Adrenal gland (tissue), 12 donors: ENCODE results near the gene MYO5B. TPM values are rescaled to one million over a fixed set of nuclear protein-coding genes. Genes with fewer than 3 reads are reported as not detected.

Experiments used
- DNase-seq, 7 donors: peaks; one replicate each; pipeline ENCODE4 v3.0.0-alpha.2; 2019 to 2020
- H3K27ac ChIP-seq, 5 donors: fragments of 200-600 bp; sonication (generic) in 4 of 5; 1 replicate in 3 of 5; 2 replicates in 2 of 5; pipeline versions ENCODE4 v1.5.1 to v1.8.0; 2016 to 2020; ENCODE audit warnings: mild to moderate bottlenecking in 1 of 5
- H3K27me3 ChIP-seq: fragments of 200-600 bp; 2 replicates; pipeline ENCODE4 v1.8.0; 2021
- H3K36me3 ChIP-seq, 2 donors: fragments of 200-600 bp; replicated peaks in 1 of 2; 1 replicate in 1 of 2; 2 replicates in 1 of 2; pipeline versions ENCODE4 v1.5.1 to v1.8.0; 2018 to 2022
- H3K4me1 ChIP-seq, 2 donors: fragments of 200-600 bp; replicated peaks in 1 of 2; 1 replicate in 1 of 2; 2 replicates in 1 of 2; pipeline versions ENCODE4 v1.5.1 to v1.8.0; 2018 to 2021
- H3K4me3 ChIP-seq, 4 donors: fragments of 200-600 bp; sonication (generic) in 3 of 4; one replicate each; pipeline ENCODE4 v1.5.1; 2016 to 2018
- H3K9me3 ChIP-seq, 3 donors: fragments of 200-600 bp; sonication (generic) in 1 of 3; replicated peaks in 1 of 3; 1 replicate in 2 of 3; 2 replicates in 1 of 3; pipeline versions ENCODE4 v1.5.1 to v1.8.0; 2016 to 2021
- CTCF ChIP-seq, 6 experiments: fragments of 450-650 bp in 4 of 6; fragments of 200-600 bp in 2 of 6; sonication (generic) in 1 of 6; IDR thresholded peaks; 1 replicate in 5 of 6; 2 replicates in 1 of 6; pipeline versions ENCODE4 v1.5.1 to v1.8.0; 2016 to 2021; ENCODE audit warnings: antibody characterized with exemption in 6 of 6, mild to moderate bottlenecking in 2 of 6, moderate library complexity in 1 of 6
- POLR2A ChIP-seq, 2 donors: fragments of 450-650 bp; IDR thresholded peaks; one replicate each; pipeline ENCODE4 v1.6.1; 2017; ENCODE audit warnings: antibody characterized with exemption in 2 of 2, mild to moderate bottlenecking in 2 of 2, moderate library complexity in 1 of 2
- WGBS, 4 donors: extraction: QIAGEN DNeasy Blood & Tissue Kit in 2 of 4; methylation state at CpG; one replicate each; pipeline versions ENCODE4 v1.1.5 to v1.1.7; 2013 to 2017; 5-methylcytosine and 5-hydroxymethylcytosine counted together
- intact Hi-C, 2 donors: fragments of 100-400 bp; cut with DNase I; formaldehyde crosslinking; loops; one replicate each; pipeline versions ENCODE4 v1.14.1 to v1.15.0; 2022 to 2023
- polyA plus RNA-seq, 3 donors: library from polyadenylated mRNA; stranded (reverse); fragments of 200-250 nt in 2 of 3; fragments of 350-450 nt in 1 of 3; fragmentation: Illumina TruSeq in 1 of 3; extraction: RNeasy Lipid Tissue Mini Kit (QIAGEN cat#74804) in 1 of 3; gene quantifications; one replicate each; pipeline ENCODE4 v1.2.3, GENCODE V29; 2013 to 2014
- total RNA-seq, 9 donors: library from RNA; depleted of rRNA in 4 of 9; stranded (reverse); fragments of >200 nt in 4 of 9; fragments of 120-200 nt in 1 of 9; fragmentation: NEBNext Ultra II Directional in 1 of 9; extraction: Animal tissue kit (Norgen Biotek cat#: 25700) in 1 of 9; gene quantifications; one replicate each; pipeline versions ENCODE4 v1.1.0 to v1.2.4, GENCODE V29; 2013 to 2023
- donor health status: healthy with polysubstance abuse.
- donor health status: Bipolar disorder and iron deficiency.
- donor health status: DM: yes; HTN: yes; CAD: no.
- donor health status: DM: no; HTN: no; CAD: no.
- donor health status: DM: no; HTN: no; CAD: no.
- donor health status: DM: yes; HTN: yes; CAD: no.

Gene MYO5B
- total and polyA plus RNA-seq, 12 donors: 0.61 to 9.3 (median 2.9) TPM

- no peaks in the 10 kb centered on the region for H3K4me1 ChIP-seq
- TF ChIP-seq POLR2A (IDR thresholded peaks at IDR 0.05) (no peak), CTCF (IDR thresholded peaks at IDR 0.05) (no peak)
- H3K36me3 ChIP-seq: no peaks in the 10 kb centered on the region
- DNase-seq: no peak
- 69 to 72% (median 71%) methylated on average over 6 of the region's 6 CpGs for WGBS, 4 donors
- no peak overlapping the region for H3K27ac ChIP-seq
- H3K9me3 ChIP-seq: no peaks in the 10 kb centered on the region
- no peaks in the 10 kb centered on the region for H3K27me3 ChIP-seq
- intact Hi-C loops: no loop called here
- H3K4me3 ChIP-seq: no peak overlapping the region
These were observed 161.9 kb downstream of the MYO5B start for GRCh38 chr18:50033004-50033403.

GRCh38 chr18:50030146-50030545 is 164.8 kb downstream of the MYO5B start:
- H3K27me3 ChIP-seq: no peaks in the 10 kb centered on the region
- no peak overlapping the region for H3K4me3 ChIP-seq
- no peak overlapping the region for H3K27ac ChIP-seq
- H3K36me3 ChIP-seq: no peaks in the 10 kb centered on the region
- WGBS, 4 donors: 55 to 70% (median 59%) methylated on average over 4 of the region's 4 CpGs
- no peak for DNase-seq
- TF ChIP-seq CTCF (IDR thresholded peaks at IDR 0.05) (no peak), POLR2A (IDR thresholded peaks at IDR 0.05) (no peak)
- H3K9me3 ChIP-seq: no peaks in the 10 kb centered on the region
- H3K4me1 ChIP-seq: no peaks in the 10 kb centered on the region
- intact Hi-C loops: no loop called here

- no peak overlapping the region for H3K27ac ChIP-seq
- H3K9me3 ChIP-seq: no peaks in the 10 kb centered on the region
- no peaks in the 10 kb centered on the region for H3K4me1 ChIP-seq
- DNase-seq: no peak
- no peaks in the 10 kb centered on the region for H3K27me3 ChIP-seq
- no peaks in the 10 kb centered on the region for H3K36me3 ChIP-seq
- WGBS, 4 donors: 77 to 93% (median 80%) methylated on average over 2 of the region's 2 CpGs
- no peak overlapping the region for H3K4me3 ChIP-seq
- TF ChIP-seq CTCF (IDR thresholded peaks at IDR 0.05) (no peak), POLR2A (IDR thresholded peaks at IDR 0.05) (no peak)
- intact Hi-C loops: no loop called here
These were observed 167.0 kb downstream of the MYO5B start for GRCh38 chr18:50027996-50028395.

GRCh38 chr18:50024466-50024865 is 170.5 kb downstream of the MYO5B start:
- TF ChIP-seq POLR2A (IDR thresholded peaks at IDR 0.05) (no peak), CTCF (IDR thresholded peaks at IDR 0.05) (no peak)
- intact Hi-C loops: no loop called here
- Histone ChIP-seq H3K9me3 (no peaks in the 10 kb centered on the region), H3K27ac (no peak overlapping the region), H3K4me1 (no peaks in the 10 kb centered on the region), H3K27me3 (no peaks in the 10 kb centered on the region), H3K36me3 (no peaks in the 10 kb centered on the region), H3K4me3 (no peak overlapping the region)
- WGBS, 4 donors: 51 to 82% (median 74%) methylated on average over 3 of the region's 3 CpGs
- no peak for DNase-seq
